Left renal pelvis (tissue), 4 donors: ENCODE measurements around the gene SNTG2. TPM values are rescaled to one million over a fixed set of nuclear protein-coding genes. Genes with fewer than 3 reads are reported as not detected.

Source experiments
- DNase-seq, 4 donors: peaks; one replicate each; pipeline ENCODE4 v3.0.0-alpha.2; 2013; ENCODE audit warnings: low read depth in 4 of 4, low spot score in 3 of 4
- polyA plus RNA-seq, 4 donors: library from polyadenylated mRNA; unstranded; fragments of 120-200 nt; gene quantifications; one replicate each; pipeline ENCODE4 v1.2.1, GENCODE V29; 2013; ENCODE audit not compliant: insufficient read length in 4 of 4

Gene SNTG2
- polyA plus RNA-seq, 4 donors, result 1.8 to 2.5 (median 2.4) TPM

- no peak for DNase-seq
These were observed 24.3 kb upstream of the SNTG2 start for GRCh38 chr2:926259-926793.

- no peak for DNase-seq
These were observed 23.8 kb upstream of the SNTG2 start for GRCh38 chr2:926896-927295.

- no peak for DNase-seq
These were observed 21.5 kb upstream of the SNTG2 start for GRCh38 chr2:929011-929735.

- DNase-seq, result no peak
These were observed 20.7 kb upstream of the SNTG2 start for GRCh38 chr2:929925-930324.

- no peak for DNase-seq
These were observed 19.7 kb upstream of the SNTG2 start for GRCh38 chr2:930935-931334.

- DNase-seq, result no peak
These were observed 18.1 kb upstream of the SNTG2 start for GRCh38 chr2:932320-933115.

- DNase-seq, result no peak
These were observed 16.8 kb upstream of the SNTG2 start for GRCh38 chr2:933734-934295.

GRCh38 chr2:937530-937929 lies 13.1 kb upstream of the SNTG2 start:
- no peak for DNase-seq

GRCh38 chr2:938181-939005 lies 12.3 kb upstream of the SNTG2 start:
- DNase-seq, result no peak

- DNase-seq, result no peak
These were observed 10.6 kb upstream of the SNTG2 start for GRCh38 chr2:939936-940601.

- DNase-seq, result no peak
These were observed 8.8 kb upstream of the SNTG2 start for GRCh38 chr2:941871-942270.

- no peak for DNase-seq
These were observed 7.7 kb upstream of the SNTG2 start for GRCh38 chr2:942775-943460.

- no peak for DNase-seq
These were observed 7.2 kb upstream of the SNTG2 start for GRCh38 chr2:943461-943797.

GRCh38 chr2:943821-944220 lies 6.8 kb upstream of the SNTG2 start:
- DNase-seq, result no peak

GRCh38 chr2:944693-945092 lies 6.0 kb upstream of the SNTG2 start:
- no peak for DNase-seq

- DNase-seq, result no peak
These were observed 5.5 kb upstream of the SNTG2 start for GRCh38 chr2:945104-945503.

- no peak for DNase-seq
These were observed 4.3 kb upstream of the SNTG2 start for GRCh38 chr2:946073-946948.

GRCh38 chr2:949384-950079 lies 1.1 kb upstream of the SNTG2 start:
- no peak for DNase-seq
